Astrocyte (in vitro differentiated cells and primary cell): ENCODE measurements around the gene GRID2.

Experiments used
- EZH2 ChIP-seq: IDR thresholded peaks from 2 replicates; pipeline ENCODE4 v1.6.1; 2012; ENCODE audit warnings: mild to moderate bottlenecking, low read length, inconsistent platforms; ENCODE audit not compliant: insufficient read depth
- TF ChIP-seq, protein P1 (sequence below): IDR thresholded peaks from 2 replicates; pipeline ENCODE4 v1.5.1; 2011; ENCODE audit warnings: low read depth, mild to moderate bottlenecking, inconsistent platforms, low read length, moderate library complexity; ENCODE audit not compliant: insufficient read depth

DNA sequence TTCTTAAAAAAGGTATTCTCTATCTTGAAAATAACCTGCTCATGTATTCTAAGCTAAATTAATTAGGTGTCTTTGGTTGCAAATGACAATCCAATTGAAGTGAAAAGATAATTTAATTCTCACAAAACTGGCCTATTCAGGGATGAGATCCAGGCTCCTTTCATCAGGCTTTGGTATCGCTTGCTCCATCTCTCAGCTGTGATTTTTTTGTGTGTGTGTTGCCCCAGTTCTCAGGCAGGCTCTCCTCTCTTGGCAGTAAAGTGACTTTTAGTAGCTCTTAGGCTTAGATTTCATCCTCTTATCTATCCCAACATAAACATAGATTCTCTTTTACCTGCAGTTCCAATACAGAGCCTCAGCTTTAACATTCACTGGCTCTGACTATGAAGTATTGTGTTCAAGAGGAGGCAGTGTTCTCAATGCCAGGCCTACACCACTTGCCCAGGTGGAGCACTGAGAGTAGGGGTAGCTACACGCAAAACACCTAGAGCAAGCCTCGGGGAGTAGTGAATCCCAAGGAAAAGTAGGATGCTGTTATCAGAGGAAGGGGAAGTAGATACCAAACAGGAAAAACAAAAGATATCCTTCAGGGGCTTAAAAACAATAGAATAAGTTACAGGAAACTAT is 1132.3 kb downstream of the GRID2 start:
- TF ChIP-seq, protein P1, sequence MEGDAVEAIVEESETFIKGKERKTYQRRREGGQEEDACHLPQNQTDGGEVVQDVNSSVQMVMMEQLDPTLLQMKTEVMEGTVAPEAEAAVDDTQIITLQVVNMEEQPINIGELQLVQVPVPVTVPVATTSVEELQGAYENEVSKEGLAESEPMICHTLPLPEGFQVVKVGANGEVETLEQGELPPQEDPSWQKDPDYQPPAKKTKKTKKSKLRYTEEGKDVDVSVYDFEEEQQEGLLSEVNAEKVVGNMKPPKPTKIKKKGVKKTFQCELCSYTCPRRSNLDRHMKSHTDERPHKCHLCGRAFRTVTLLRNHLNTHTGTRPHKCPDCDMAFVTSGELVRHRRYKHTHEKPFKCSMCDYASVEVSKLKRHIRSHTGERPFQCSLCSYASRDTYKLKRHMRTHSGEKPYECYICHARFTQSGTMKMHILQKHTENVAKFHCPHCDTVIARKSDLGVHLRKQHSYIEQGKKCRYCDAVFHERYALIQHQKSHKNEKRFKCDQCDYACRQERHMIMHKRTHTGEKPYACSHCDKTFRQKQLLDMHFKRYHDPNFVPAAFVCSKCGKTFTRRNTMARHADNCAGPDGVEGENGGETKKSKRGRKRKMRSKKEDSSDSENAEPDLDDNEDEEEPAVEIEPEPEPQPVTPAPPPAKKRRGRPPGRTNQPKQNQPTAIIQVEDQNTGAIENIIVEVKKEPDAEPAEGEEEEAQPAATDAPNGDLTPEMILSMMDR, result no peak
- TF ChIP-seq EZH2, result no peak
